GM21619 (cell line): ENCODE data around the gene RALGPS1.

Source experiments
- ATAC-seq: cut with Tn5 transposase; IDR thresholded peaks from one replicate; pipeline ENCODE4 v1.9.1; 2021; ENCODE audit not compliant: unreplicated experiment

RALGPS1 gene

GRCh38 chr9:127199001-127199791 lies 284.6 kb downstream of the RALGPS1 start:
- no peak for ATAC-seq

DNA sequence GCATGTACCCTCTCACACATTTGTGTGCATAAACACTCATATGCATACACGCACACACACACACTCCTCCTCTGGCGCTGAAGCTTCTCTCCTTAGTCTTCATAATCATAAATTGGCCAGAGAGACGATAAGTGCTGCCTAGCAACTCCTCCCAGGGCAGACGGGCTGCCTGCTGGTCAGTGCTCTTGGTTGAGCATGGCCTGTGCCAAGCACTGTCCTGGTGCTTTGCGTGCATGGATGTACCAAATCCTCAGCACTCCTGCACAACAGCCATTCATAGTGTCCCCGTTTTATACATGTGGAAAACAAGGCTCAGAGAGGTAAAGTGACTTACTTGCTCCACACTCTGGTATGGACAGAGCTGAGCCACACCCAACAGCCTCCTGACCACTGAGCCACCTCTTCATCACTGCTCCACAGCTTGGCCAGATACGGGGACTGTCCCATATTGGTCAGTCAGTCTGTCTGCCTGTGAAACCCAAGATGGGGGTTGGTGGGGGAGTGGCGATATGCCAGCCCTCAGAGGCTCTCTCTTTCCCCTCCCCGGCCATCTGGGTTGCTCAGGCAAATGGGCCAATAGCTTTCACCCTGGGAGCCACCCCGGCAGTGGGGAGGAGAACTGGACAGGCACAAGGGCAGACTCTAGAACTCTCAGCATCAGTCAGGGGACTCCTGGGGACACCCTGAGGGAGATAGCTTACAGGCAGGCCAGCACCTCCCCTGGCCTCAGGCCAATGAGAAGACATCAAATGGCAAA lies 285.7 kb downstream of the RALGPS1 start:
- ATAC-seq: no peak

GRCh38 chr9:127201071-127201541 lies 286.5 kb downstream of the RALGPS1 start:
- ATAC-seq: no peak

GRCh38 chr9:127201731-127202130 lies 287.1 kb downstream of the RALGPS1 start:
- ATAC-seq: no peak

GRCh38 chr9:127202461-127203169 lies 288.0 kb downstream of the RALGPS1 start:
- no peak for ATAC-seq

GRCh38 chr9:127203681-127204327 lies 289.2 kb downstream of the RALGPS1 start:
- ATAC-seq: no peak

DNA sequence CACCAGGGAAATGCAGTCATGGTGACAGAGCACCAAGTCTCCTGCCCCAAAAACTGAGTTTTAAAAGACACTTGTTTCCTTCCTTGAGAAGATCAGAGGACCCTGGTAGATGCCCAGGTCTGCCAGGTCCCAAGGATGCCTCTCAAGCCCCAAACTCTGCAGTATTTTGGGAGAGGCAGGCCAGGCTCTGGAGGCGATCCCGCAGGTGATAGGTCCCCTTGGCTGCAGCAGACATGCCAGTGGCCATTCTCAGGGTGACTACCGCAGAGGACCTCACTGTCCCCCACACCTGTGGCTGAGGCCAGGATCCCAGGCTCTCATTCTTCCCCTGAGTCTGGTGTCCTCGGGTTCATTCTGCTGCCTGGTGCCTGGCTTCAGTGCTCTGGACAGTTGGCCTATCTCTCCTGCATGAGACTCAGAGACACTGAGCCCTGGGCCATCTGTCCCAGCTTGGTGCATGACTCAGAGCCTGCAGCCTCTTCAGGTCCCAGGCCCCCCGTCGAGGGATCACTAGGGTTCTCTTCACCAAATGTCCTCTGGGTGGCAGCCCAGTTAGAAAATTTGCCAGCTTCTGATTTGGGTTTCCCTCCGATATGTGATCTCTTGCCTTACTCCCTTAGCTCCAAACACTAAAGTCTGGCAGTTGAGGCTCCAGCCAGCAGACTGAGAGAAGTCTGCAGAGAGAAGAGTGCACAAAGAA lies 290.3 kb downstream of the RALGPS1 start:
- no peak for ATAC-seq

DNA sequence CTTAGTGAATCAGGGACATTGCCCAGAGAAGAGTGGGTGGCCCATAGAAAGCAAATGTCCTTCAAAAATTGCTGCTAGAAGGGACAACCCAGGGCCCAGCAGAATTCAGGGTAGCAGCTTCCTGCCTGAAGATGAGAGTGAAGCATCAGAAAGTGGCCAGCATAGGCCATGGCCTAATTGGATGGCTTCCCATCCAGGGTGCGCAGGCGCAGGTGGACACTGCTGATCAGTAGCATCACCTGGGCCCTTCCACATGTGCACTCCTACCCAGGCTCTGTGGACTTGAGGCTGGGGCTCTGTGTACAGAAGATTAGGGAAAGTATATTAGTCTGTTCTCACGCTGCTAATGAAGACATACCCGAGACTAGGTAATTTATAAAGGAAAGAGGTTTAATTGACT lies 291.4 kb downstream of the RALGPS1 start:
- no peak for ATAC-seq

- ATAC-seq: no peak
Measured at GRCh38 chr9:127206666-127207065, 292.1 kb downstream of the RALGPS1 start.

- no peak for ATAC-seq
Measured at GRCh38 chr9:127207734-127208410, 293.3 kb downstream of the RALGPS1 start.

- no peak for ATAC-seq
Measured at GRCh38 chr9:127208416-127208815, 293.8 kb downstream of the RALGPS1 start.

GRCh38 chr9:127209220-127209619 lies 294.6 kb downstream of the RALGPS1 start:
- no peak for ATAC-seq

DNA sequence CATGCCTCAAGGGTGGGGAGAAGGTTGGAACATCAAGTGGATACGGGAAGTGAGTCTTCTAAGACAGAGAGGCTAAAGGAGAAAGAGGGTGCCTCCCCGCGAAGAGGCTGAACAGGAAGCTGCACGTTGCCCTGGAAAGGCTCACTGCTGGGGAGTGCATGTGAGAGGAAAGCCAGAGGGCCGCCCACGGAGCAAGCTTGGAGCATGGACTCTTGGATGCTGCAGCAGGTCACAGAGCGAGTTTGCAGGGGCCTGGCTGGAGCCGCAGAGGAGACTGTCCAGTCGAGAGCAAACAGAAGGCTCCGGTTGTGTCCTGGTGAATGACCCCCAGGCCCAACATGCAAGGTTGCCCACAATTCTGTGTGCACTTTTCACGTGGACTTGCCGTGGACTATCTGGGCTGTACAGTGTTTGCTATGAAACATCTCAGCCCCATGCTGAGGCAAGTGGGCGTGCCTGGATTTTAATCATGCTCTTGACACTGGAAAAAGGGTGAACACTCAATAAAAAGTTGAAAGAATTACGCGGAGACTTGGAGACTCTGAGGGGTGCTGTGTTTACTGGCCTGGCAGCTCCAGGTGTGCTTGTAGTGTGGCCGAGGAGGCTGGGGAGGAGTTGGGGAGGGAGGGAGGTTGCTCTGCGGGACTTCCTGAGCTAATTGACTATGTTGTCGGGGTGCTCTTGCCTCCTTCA lies 295.5 kb downstream of the RALGPS1 start:
- ATAC-seq: no peak

- no peak for ATAC-seq
Measured at GRCh38 chr9:127210851-127211730, 296.5 kb downstream of the RALGPS1 start.

- ATAC-seq: no peak
Measured at GRCh38 chr9:127211983-127212382, 297.4 kb downstream of the RALGPS1 start.

GRCh38 chr9:127212453-127212852 lies 297.9 kb downstream of the RALGPS1 start:
- no peak for ATAC-seq

DNA sequence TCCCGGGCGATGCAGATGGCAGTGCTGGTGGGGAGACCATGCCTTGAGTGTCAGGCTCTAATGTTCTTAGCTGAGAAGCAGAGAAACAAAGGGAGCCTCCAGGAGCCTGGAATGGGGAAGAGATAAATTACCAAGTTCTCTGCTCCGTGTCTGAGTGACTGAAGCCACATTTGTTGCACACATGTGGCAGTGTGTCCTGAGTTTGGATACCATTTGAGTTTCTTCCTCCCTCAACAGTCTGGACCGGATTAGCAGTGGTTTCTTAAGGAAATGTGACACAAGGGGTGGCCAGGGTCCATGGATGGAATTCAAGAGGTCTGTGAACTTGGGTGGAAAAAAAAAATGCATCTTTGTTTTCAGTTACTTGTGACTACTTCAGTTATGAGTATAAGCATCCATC lies 299.3 kb downstream of the RALGPS1 start:
- ATAC-seq: no peak
